ENCODE measurements around the gene CRISP2.

CRISP2 gene

GRCh38 chr6:49720372-49720771 is 7.0 kb upstream of the CRISP2 start:
- H3K9ac ChIP-seq (ENCODE audit: low read depth in 1 of 2, low read length in 2 of 2), result no peak overlapping the region
- no peak overlapping the region for H3K4me3 ChIP-seq (ENCODE audit: low read length in 2 of 2)
- H3K27ac ChIP-seq (ENCODE audit: low read depth in 2 of 2, low read length in 2 of 2), result no peak overlapping the region
- H3K36me3 ChIP-seq (ENCODE audit: control insufficient read depth in 2 of 2, insufficient read depth in 2 of 2, low read length in 2 of 2), result no peaks in the 10 kb centered on the region
- no peaks in the 10 kb centered on the region for H3K27me3 ChIP-seq (ENCODE audit: control insufficient read depth in 2 of 2, insufficient read depth in 2 of 2, low read length in 2 of 2)
- no peaks in the 10 kb centered on the region for H3K4me1 ChIP-seq (ENCODE audit: control insufficient read depth in 2 of 2, insufficient read depth in 2 of 2, low read length in 2 of 2)
- H3K9me3 ChIP-seq (ENCODE audit: control insufficient read depth in 2 of 2, low read length in 2 of 2), result peaks cover 0 to 2% of the 10 kb centered on the region in 2 donors

GRCh38 chr6:49698478-49698877 is 14.9 kb downstream of the CRISP2 start:
- Histone ChIP-seq H3K4me3 (ENCODE audit: low read length in 2 of 2) (no peak overlapping the region), H3K4me1 (ENCODE audit: control insufficient read depth in 2 of 2, insufficient read depth in 2 of 2, low read length in 2 of 2) (no peaks in the 10 kb centered on the region), H3K27me3 (ENCODE audit: control insufficient read depth in 2 of 2, insufficient read depth in 2 of 2, low read length in 2 of 2) (no peaks in the 10 kb centered on the region), H3K36me3 (ENCODE audit: control insufficient read depth in 2 of 2, insufficient read depth in 2 of 2, low read length in 2 of 2) (no peaks in the 10 kb centered on the region), H3K9ac (ENCODE audit: low read depth in 1 of 2, low read length in 2 of 2) (no peak overlapping the region), H3K27ac (ENCODE audit: low read depth in 2 of 2, low read length in 2 of 2) (no peak overlapping the region), H3K9me3 (ENCODE audit: control insufficient read depth in 2 of 2, low read length in 2 of 2) (no peaks in the 10 kb centered on the region)

DNA sequence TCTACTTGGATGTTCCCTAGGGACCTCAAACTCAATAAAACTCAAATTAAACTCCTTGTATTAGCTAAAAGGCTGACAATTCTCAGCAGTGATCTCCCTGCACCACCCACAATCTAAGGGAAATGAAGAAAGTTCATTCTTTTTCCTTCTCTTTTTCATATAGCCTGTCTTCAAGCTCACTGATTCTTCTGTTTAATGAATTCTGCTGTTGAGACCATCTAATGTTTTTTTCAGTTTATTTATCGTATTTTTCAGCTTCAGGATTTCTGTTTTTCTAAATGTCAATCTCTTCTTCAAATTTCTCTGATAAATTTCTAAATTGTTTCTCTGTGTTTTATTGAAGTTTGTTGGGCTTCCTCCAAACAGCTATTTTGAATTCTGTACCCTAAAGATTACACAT is 19.8 kb downstream of the CRISP2 start:
- Histone ChIP-seq H3K4me1 (ENCODE audit: control insufficient read depth in 2 of 2, insufficient read depth in 2 of 2, low read length in 2 of 2) (no peaks in the 10 kb centered on the region), H3K9ac (ENCODE audit: low read depth in 1 of 2, low read length in 2 of 2) (no peak overlapping the region), H3K27ac (ENCODE audit: low read depth in 2 of 2, low read length in 2 of 2) (no peak overlapping the region), H3K9me3 (ENCODE audit: control insufficient read depth in 2 of 2, low read length in 2 of 2) (no peaks in the 10 kb centered on the region), H3K36me3 (ENCODE audit: control insufficient read depth in 2 of 2, insufficient read depth in 2 of 2, low read length in 2 of 2) (no peaks in the 10 kb centered on the region), H3K27me3 (ENCODE audit: control insufficient read depth in 2 of 2, insufficient read depth in 2 of 2, low read length in 2 of 2) (no peaks in the 10 kb centered on the region), H3K4me3 (ENCODE audit: low read length in 2 of 2) (no peak overlapping the region)

DNA sequence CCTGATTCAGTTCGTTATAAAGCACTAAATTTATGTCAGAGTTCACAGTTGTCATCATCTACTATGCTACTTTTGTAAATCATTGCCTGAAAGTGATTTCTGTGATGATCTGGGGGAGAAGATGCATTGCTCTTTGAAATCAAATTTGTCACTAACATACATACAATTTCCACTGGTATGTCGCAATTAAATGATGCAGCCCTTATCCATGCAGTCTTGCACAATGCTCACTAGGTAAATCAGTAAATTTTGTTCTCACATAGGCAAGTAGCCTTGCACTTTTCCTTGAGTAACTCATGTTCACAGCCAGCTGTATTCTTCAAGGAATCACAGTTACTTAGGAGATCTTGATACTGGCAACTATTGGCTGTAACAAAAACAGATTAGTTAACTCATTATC is 20.8 kb downstream of the CRISP2 start:
- H3K9me3 ChIP-seq (ENCODE audit: control insufficient read depth in 2 of 2, low read length in 2 of 2), result no peaks in the 10 kb centered on the region
- no peaks in the 10 kb centered on the region for H3K36me3 ChIP-seq (ENCODE audit: control insufficient read depth in 2 of 2, insufficient read depth in 2 of 2, low read length in 2 of 2)
- no peak overlapping the region for H3K27ac ChIP-seq (ENCODE audit: low read depth in 2 of 2, low read length in 2 of 2)
- H3K9ac ChIP-seq (ENCODE audit: low read depth in 1 of 2, low read length in 2 of 2), result no peak overlapping the region
- no peaks in the 10 kb centered on the region for H3K4me1 ChIP-seq (ENCODE audit: control insufficient read depth in 2 of 2, insufficient read depth in 2 of 2, low read length in 2 of 2)
- H3K4me3 ChIP-seq (ENCODE audit: low read length in 2 of 2), result no peak overlapping the region
- H3K27me3 ChIP-seq (ENCODE audit: control insufficient read depth in 2 of 2, insufficient read depth in 2 of 2, low read length in 2 of 2), result no peaks in the 10 kb centered on the region

DNA sequence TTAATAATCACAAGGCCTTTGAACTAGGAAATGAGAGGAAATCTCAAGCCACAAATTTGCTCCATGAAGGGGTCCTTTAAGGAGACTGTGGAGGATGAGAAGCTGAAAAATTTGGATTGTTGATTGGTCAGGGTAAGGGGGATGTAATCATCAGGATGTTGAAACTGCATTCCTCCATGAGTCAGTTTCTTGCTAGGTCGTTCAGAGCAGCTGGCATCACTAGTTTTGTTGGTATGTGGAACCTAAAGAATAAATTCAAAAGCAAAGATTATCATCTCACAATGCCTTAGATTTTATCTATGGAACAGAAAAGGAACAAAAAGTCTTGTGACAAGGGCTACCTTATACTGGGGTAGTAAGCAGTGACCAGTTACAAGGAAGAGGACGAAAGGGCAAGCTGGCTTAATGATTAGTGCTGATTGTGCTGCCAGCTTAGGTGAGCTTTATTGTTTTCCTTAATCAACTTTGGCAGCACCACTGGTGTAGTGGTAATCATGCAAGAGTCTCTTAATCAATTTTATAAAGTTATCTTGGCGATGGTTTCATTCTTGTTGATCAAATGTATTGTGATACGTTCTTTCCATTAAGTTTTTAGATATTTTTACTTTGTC is 36.6 kb downstream of the CRISP2 start:
- Histone ChIP-seq H3K27me3 (ENCODE audit: control insufficient read depth in 2 of 2, insufficient read depth in 2 of 2, low read length in 2 of 2) (no peaks in the 10 kb centered on the region), H3K9me3 (ENCODE audit: control insufficient read depth in 2 of 2, low read length in 2 of 2) (no peaks in the 10 kb centered on the region), H3K4me3 (ENCODE audit: low read length in 2 of 2) (no peak overlapping the region), H3K4me1 (ENCODE audit: control insufficient read depth in 2 of 2, insufficient read depth in 2 of 2, low read length in 2 of 2) (no peaks in the 10 kb centered on the region), H3K36me3 (ENCODE audit: control insufficient read depth in 2 of 2, insufficient read depth in 2 of 2, low read length in 2 of 2) (no peaks in the 10 kb centered on the region), H3K9ac (ENCODE audit: low read depth in 1 of 2, low read length in 2 of 2) (no peak overlapping the region), H3K27ac (ENCODE audit: low read depth in 2 of 2, low read length in 2 of 2) (no peak overlapping the region)

DNA sequence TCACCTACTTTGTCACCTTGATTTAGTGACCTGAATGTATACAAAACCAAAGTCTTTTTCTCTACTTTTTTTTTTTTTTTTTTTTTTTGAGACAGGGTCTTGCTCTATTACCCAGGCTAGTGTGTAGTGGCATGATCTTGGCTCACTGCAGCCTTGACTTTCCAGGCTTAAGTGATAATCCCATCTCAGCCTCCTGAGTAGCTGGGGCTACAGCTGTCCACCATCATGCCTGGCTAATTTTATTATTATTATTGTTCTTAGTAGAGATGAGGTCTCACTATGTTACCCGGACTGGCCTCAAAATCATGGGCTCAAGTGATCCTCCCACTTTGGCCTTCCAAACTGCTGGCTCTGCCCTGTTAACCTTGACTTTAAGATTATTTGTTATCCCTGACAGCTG is 37.5 kb downstream of the CRISP2 start:
- Histone ChIP-seq H3K27me3 (ENCODE audit: control insufficient read depth in 2 of 2, insufficient read depth in 2 of 2, low read length in 2 of 2) (no peaks in the 10 kb centered on the region), H3K9me3 (ENCODE audit: control insufficient read depth in 2 of 2, low read length in 2 of 2) (no peaks in the 10 kb centered on the region), H3K27ac (ENCODE audit: low read depth in 2 of 2, low read length in 2 of 2) (no peak overlapping the region), H3K4me1 (ENCODE audit: control insufficient read depth in 2 of 2, insufficient read depth in 2 of 2, low read length in 2 of 2) (no peaks in the 10 kb centered on the region), H3K36me3 (ENCODE audit: control insufficient read depth in 2 of 2, insufficient read depth in 2 of 2, low read length in 2 of 2) (no peaks in the 10 kb centered on the region), H3K9ac (ENCODE audit: low read depth in 1 of 2, low read length in 2 of 2) (no peak overlapping the region), H3K4me3 (ENCODE audit: low read length in 2 of 2) (no peak overlapping the region)

- H3K9ac ChIP-seq (ENCODE audit: low read depth in 1 of 2, low read length in 2 of 2), result no peak overlapping the region
- no peaks in the 10 kb centered on the region for H3K27me3 ChIP-seq (ENCODE audit: control insufficient read depth in 2 of 2, insufficient read depth in 2 of 2, low read length in 2 of 2)
- no peaks in the 10 kb centered on the region for H3K4me1 ChIP-seq (ENCODE audit: control insufficient read depth in 2 of 2, insufficient read depth in 2 of 2, low read length in 2 of 2)
- no peak overlapping the region for H3K4me3 ChIP-seq (ENCODE audit: low read length in 2 of 2)
- no peaks in the 10 kb centered on the region for H3K36me3 ChIP-seq (ENCODE audit: control insufficient read depth in 2 of 2, insufficient read depth in 2 of 2, low read length in 2 of 2)
- no peak overlapping the region for H3K27ac ChIP-seq (ENCODE audit: low read depth in 2 of 2, low read length in 2 of 2)
- H3K9me3 ChIP-seq (ENCODE audit: control insufficient read depth in 2 of 2, low read length in 2 of 2), result no peaks in the 10 kb centered on the region
These were observed 45.2 kb downstream of the CRISP2 start for GRCh38 chr6:49668083-49668511.

GRCh38 chr6:49666930-49667757 is 46.2 kb downstream of the CRISP2 start:
- H3K4me1 ChIP-seq (ENCODE audit: control insufficient read depth in 2 of 2, insufficient read depth in 2 of 2, low read length in 2 of 2), result no peaks in the 10 kb centered on the region
- no peak overlapping the region for H3K9ac ChIP-seq (ENCODE audit: low read depth in 1 of 2, low read length in 2 of 2)
- H3K27me3 ChIP-seq (ENCODE audit: control insufficient read depth in 2 of 2, insufficient read depth in 2 of 2, low read length in 2 of 2), result no peaks in the 10 kb centered on the region
- H3K9me3 ChIP-seq (ENCODE audit: control insufficient read depth in 2 of 2, low read length in 2 of 2), result no peaks in the 10 kb centered on the region
- H3K36me3 ChIP-seq (ENCODE audit: control insufficient read depth in 2 of 2, insufficient read depth in 2 of 2, low read length in 2 of 2), result no peaks in the 10 kb centered on the region
- H3K27ac ChIP-seq (ENCODE audit: low read depth in 2 of 2, low read length in 2 of 2), result no peak overlapping the region
- H3K4me3 ChIP-seq (ENCODE audit: low read length in 2 of 2), result no peak overlapping the region

GRCh38 chr6:49666480-49666879 is 46.9 kb downstream of the CRISP2 start:
- Histone ChIP-seq H3K4me3 (ENCODE audit: low read length in 2 of 2) (no peak overlapping the region), H3K4me1 (ENCODE audit: control insufficient read depth in 2 of 2, insufficient read depth in 2 of 2, low read length in 2 of 2) (no peaks in the 10 kb centered on the region), H3K27me3 (ENCODE audit: control insufficient read depth in 2 of 2, insufficient read depth in 2 of 2, low read length in 2 of 2) (no peaks in the 10 kb centered on the region), H3K9me3 (ENCODE audit: control insufficient read depth in 2 of 2, low read length in 2 of 2) (no peaks in the 10 kb centered on the region), H3K9ac (ENCODE audit: low read depth in 1 of 2, low read length in 2 of 2) (no peak overlapping the region), H3K27ac (ENCODE audit: low read depth in 2 of 2, low read length in 2 of 2) (no peak overlapping the region), H3K36me3 (ENCODE audit: control insufficient read depth in 2 of 2, insufficient read depth in 2 of 2, low read length in 2 of 2) (no peaks in the 10 kb centered on the region)

GRCh38 chr6:49664817-49665216 is 48.5 kb downstream of the CRISP2 start:
- Histone ChIP-seq H3K36me3 (ENCODE audit: control insufficient read depth in 2 of 2, insufficient read depth in 2 of 2, low read length in 2 of 2) (no peaks in the 10 kb centered on the region), H3K27me3 (ENCODE audit: control insufficient read depth in 2 of 2, insufficient read depth in 2 of 2, low read length in 2 of 2) (no peaks in the 10 kb centered on the region), H3K9ac (ENCODE audit: low read depth in 1 of 2, low read length in 2 of 2) (no peak overlapping the region), H3K27ac (ENCODE audit: low read depth in 2 of 2, low read length in 2 of 2) (no peak overlapping the region), H3K4me1 (ENCODE audit: control insufficient read depth in 2 of 2, insufficient read depth in 2 of 2, low read length in 2 of 2) (no peaks in the 10 kb centered on the region), H3K9me3 (ENCODE audit: control insufficient read depth in 2 of 2, low read length in 2 of 2) (no peaks in the 10 kb centered on the region), H3K4me3 (ENCODE audit: low read length in 2 of 2) (no peak overlapping the region)

All from mucosa of rectum (tissue), 2 donors.